OCI-LY3 (cell line): Measurements from ENCODE around the gene CLEC2B.

Experiments used
- CTCF ChIP-seq: fragments of 200-600, 300-600 bp; sonication (generic); IDR thresholded peaks from 2 replicates; pipeline ENCODE4 v1.5.1; 2014; ENCODE audit warnings: antibody characterized with exemption, low read length, low read depth
- EZH2phosphoT487 ChIP-seq: fragments of 200-600 bp; shearing (Covaris generic); IDR thresholded peaks from 2 replicates; pipeline ENCODE4 v1.6.1; 2018; ENCODE audit warnings: antibody characterized with exemption, mixed run types, low read depth

- TF ChIP-seq CTCF (no peak), EZH2phosphoT487 (no peak)
Observed at GRCh38 chr12:9851927-9852326, 17.2 kb downstream of the CLEC2B start.
